NCI-H226 (cell line): ENCODE data around the gene MARVELD1.
A peak's percentile ranks its signal among the peaks of the same experiment; 100 is the strongest.
"Not testable (repeated sequence)": the region's sequence is repeated elsewhere in the genome, so short reads cannot be mapped to it uniquely, and the experiment has no call there.

Experiments used
- DNase-seq: peaks from one replicate; pipeline ENCODE4 v3.0.0-alpha.2; 2015

MARVELD1 gene

GRCh38 chr10:97698072-97698655, 15.4 kb upstream of the MARVELD1 start:
- not testable (repeated sequence) for DNase-seq

- peak; percentile 54 for DNase-seq
These were observed 12.0 kb upstream of the MARVELD1 start for GRCh38 chr10:97701438-97702069.

GRCh38 chr10:97703398-97704067, 10.0 kb upstream of the MARVELD1 start:
- DNase-seq = no peak

- no peak for DNase-seq
These were observed 9.2 kb upstream of the MARVELD1 start for GRCh38 chr10:97704341-97704740.

GRCh38 chr10:97705006-97705670, 8.4 kb upstream of the MARVELD1 start:
- DNase-seq = no peak

- no peak for DNase-seq
These were observed 6.2 kb upstream of the MARVELD1 start for GRCh38 chr10:97707134-97707861.

GRCh38 chr10:97708167-97708566, 5.4 kb upstream of the MARVELD1 start:
- DNase-seq = no peak

- DNase-seq = peak; percentile 57
These were observed 4.3 kb upstream of the MARVELD1 start for GRCh38 chr10:97708976-97709946.

GRCh38 chr10:97711640-97712572, 1.6 kb upstream of the MARVELD1 start:
- no peak for DNase-seq

GRCh38 chr10:97713826-97714400, 383 bp downstream of the MARVELD1 start:
- DNase-seq = peak; percentile 63

- peak; percentile 70 for DNase-seq
These were observed 1.1 kb downstream of the MARVELD1 start for GRCh38 chr10:97714401-97715258.

GRCh38 chr10:97715259-97715874, 1.8 kb downstream of the MARVELD1 start:
- no peak for DNase-seq

- no peak for DNase-seq
These were observed 4.1 kb downstream of the MARVELD1 start for GRCh38 chr10:97717627-97718026.

- no peak for DNase-seq
These were observed 4.6 kb downstream of the MARVELD1 start for GRCh38 chr10:97718178-97718577.

- peak; percentile 78 for DNase-seq
These were observed 5.2 kb downstream of the MARVELD1 start for GRCh38 chr10:97718659-97719142.

- DNase-seq = no peak
These were observed 6.1 kb downstream of the MARVELD1 start for GRCh38 chr10:97719602-97720001.

- DNase-seq = no peak
These were observed 8.6 kb downstream of the MARVELD1 start for GRCh38 chr10:97721871-97722780.
